ENCODE results near the gene FRMPD1.

FRMPD1 gene

DNA sequence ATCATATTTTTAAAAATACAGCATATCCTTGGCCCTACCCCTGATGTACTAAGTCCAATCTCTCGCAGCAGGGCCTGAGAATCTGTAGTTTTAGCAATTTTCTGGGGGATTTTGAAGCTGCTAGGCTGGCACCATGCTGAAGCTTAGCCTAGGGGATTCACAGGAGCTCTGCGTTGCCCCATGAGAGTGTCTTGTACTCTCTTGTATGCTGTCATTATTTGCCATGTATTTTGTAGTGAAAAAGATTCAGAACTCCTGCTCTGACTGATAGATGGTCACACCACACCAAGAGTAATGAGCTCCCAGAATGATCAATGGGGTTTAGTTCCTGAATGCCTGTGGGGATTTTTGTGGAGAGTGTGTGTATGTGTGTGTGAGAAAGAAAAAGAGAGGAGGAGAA is 82.2 kb downstream of the FRMPD1 start:
- H3K4me1 ChIP-seq (ENCODE audit: insufficient read depth, low read length, poor library complexity, severe bottlenecking): no peaks in the 10 kb centered on the region
- no peaks in the 10 kb centered on the region for H3K27me3 ChIP-seq (ENCODE audit: insufficient read depth, low read length, poor library complexity, severe bottlenecking)
- TF ChIP-seq CTCF (conservative IDR thresholded peaks at IDR 0.05; ENCODE audit: low read length) (no peak), EZH2phosphoT487 (IDR thresholded peaks at IDR 0.05; ENCODE audit: borderline replicate concordance) (no peak)
- H3K9me3 ChIP-seq (ENCODE audit: insufficient read depth, low read depth, low read length): no peaks in the 10 kb centered on the region
- no peak overlapping the region for H3K4me3 ChIP-seq (ENCODE audit: low read length, poor library complexity, severe bottlenecking)
- H3K79me2 ChIP-seq (ENCODE audit: insufficient read depth, low read length): no peaks in the 10 kb centered on the region
- no peaks in the 10 kb centered on the region for H3F3A ChIP-seq (ENCODE audit: low read depth)
- H3K9ac ChIP-seq (ENCODE audit: low read depth, low read length, poor library complexity, severe bottlenecking): no peak overlapping the region
- no peaks in the 10 kb centered on the region for H3K36me3 ChIP-seq (ENCODE audit: insufficient read depth, low read length)
- no peaks in the 10 kb centered on the region for H4K20me1 ChIP-seq (ENCODE audit: insufficient read depth, low read length, poor library complexity, severe bottlenecking)
- H3K4me2 ChIP-seq (ENCODE audit: low read depth, low read length, poor library complexity, severe bottlenecking): no peak overlapping the region
- no peaks in the 10 kb centered on the region for H3K9me2 ChIP-seq (replicated peaks; ENCODE audit: low read depth, low read length)
- no peak overlapping the region for H2AFZ ChIP-seq (ENCODE audit: low read length)

DNA sequence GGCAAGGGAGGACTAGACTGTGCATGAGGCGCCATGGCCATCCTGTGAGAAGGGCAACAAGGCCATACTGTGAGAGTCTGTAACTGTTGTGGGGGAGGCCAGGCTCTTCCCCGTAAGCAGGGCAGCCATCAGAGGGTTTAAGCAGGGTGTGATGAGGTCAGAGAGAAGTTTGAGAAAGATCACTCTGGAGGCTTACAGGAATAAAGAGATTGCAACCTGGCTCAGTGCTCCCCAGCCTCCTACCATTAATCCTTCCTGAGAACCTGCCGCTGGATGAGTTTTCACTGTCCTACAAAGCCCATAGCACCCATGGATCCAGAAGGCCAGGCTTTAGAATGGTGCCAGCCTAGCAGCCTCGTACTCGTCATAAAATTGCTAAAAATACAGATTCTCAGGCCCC is 88.5 kb downstream of the FRMPD1 start:
- Histone ChIP-seq H3K9me3 (ENCODE audit: insufficient read depth, low read depth, low read length) (no peaks in the 10 kb centered on the region), H2AFZ (ENCODE audit: low read length) (no peak overlapping the region; the same call in 1 of the 2 replicates), H3F3A (ENCODE audit: low read depth) (no peaks in the 10 kb centered on the region), H4K20me1 (ENCODE audit: insufficient read depth, low read length, poor library complexity, severe bottlenecking) (no peaks in the 10 kb centered on the region), H3K4me3 (ENCODE audit: low read length, poor library complexity, severe bottlenecking) (no peak overlapping the region), H3K9ac (ENCODE audit: low read depth, low read length, poor library complexity, severe bottlenecking) (no peak overlapping the region), H3K79me2 (ENCODE audit: insufficient read depth, low read length) (no peaks in the 10 kb centered on the region), H3K27me3 (ENCODE audit: insufficient read depth, low read length, poor library complexity, severe bottlenecking) (no peaks in the 10 kb centered on the region), H3K9me2 (replicated peaks; ENCODE audit: low read depth, low read length) (no peaks in the 10 kb centered on the region), H3K36me3 (ENCODE audit: insufficient read depth, low read length) (no peaks in the 10 kb centered on the region), H3K4me2 (ENCODE audit: low read depth, low read length, poor library complexity, severe bottlenecking) (no peak overlapping the region), H3K4me1 (ENCODE audit: insufficient read depth, low read length, poor library complexity, severe bottlenecking) (no peaks in the 10 kb centered on the region)
- TF ChIP-seq EZH2phosphoT487 (IDR thresholded peaks at IDR 0.05; ENCODE audit: borderline replicate concordance) (no peak), CTCF (conservative IDR thresholded peaks at IDR 0.05; ENCODE audit: low read length) (no peak)

- no peak for TF ChIP-seq CTCF (conservative IDR thresholded peaks at IDR 0.05; ENCODE audit: low read length)
- no peak for TF ChIP-seq EZH2phosphoT487 (IDR thresholded peaks at IDR 0.05; ENCODE audit: borderline replicate concordance)
- no peaks in the 10 kb centered on the region for H3K9me2 ChIP-seq (replicated peaks; ENCODE audit: low read depth, low read length)
These were observed 89.4 kb downstream of the FRMPD1 start for GRCh38 chr9:37740128-37740527.

More at GRCh38 chr9:37740128-37740527, 89.4 kb downstream of the FRMPD1 start:
- H3K4me2 ChIP-seq (ENCODE audit: low read depth, low read length, poor library complexity, severe bottlenecking): no peak overlapping the region
- H3K9ac ChIP-seq (ENCODE audit: low read depth, low read length, poor library complexity, severe bottlenecking): no peak overlapping the region
- H3K9me3 ChIP-seq (ENCODE audit: insufficient read depth, low read depth, low read length): no peaks in the 10 kb centered on the region
- H3K4me3 ChIP-seq (ENCODE audit: low read length, poor library complexity, severe bottlenecking): no peak overlapping the region
- no peaks in the 10 kb centered on the region for H3K4me1 ChIP-seq (ENCODE audit: insufficient read depth, low read length, poor library complexity, severe bottlenecking)
- no peaks in the 10 kb centered on the region for H3K27me3 ChIP-seq (ENCODE audit: insufficient read depth, low read length, poor library complexity, severe bottlenecking)
- no peaks in the 10 kb centered on the region for H4K20me1 ChIP-seq (ENCODE audit: insufficient read depth, low read length, poor library complexity, severe bottlenecking)
- H3K36me3 ChIP-seq (ENCODE audit: insufficient read depth, low read length): no peaks in the 10 kb centered on the region
- H2AFZ ChIP-seq (ENCODE audit: low read length): no peak overlapping the region
- H3F3A ChIP-seq (ENCODE audit: low read depth): no peaks in the 10 kb centered on the region
- no peaks in the 10 kb centered on the region for H3K79me2 ChIP-seq (ENCODE audit: insufficient read depth, low read length)
